Activated naive CD8-positive, alpha-beta T cell treated with anti-CD3 and anti-CD28 coated beads for 36 hours (primary cell): Measurements from ENCODE around the gene STAB2. TPM values are rescaled to one million over a fixed set of nuclear protein-coding genes. Genes with fewer than 3 reads are reported as not detected.

Source experiments
- DNase-seq: peaks from one replicate; pipeline ENCODE4 v3.0.0; 2021
- H3K27ac Mint-ChIP-seq: one replicate; pipeline ENCODE4 v1.8.0; 2022; ENCODE audit warnings: mild to moderate bottlenecking, moderate library complexity, mixed read lengths
- H3K27me3 Mint-ChIP-seq: one replicate; pipeline ENCODE4 v1.8.0; 2022; ENCODE audit warnings: mild to moderate bottlenecking, mixed read lengths
- H3K36me3 Mint-ChIP-seq: one replicate; pipeline ENCODE4 v1.8.0; 2021; ENCODE audit warnings: mild to moderate bottlenecking, mixed read lengths
- H3K4me1 Mint-ChIP-seq: one replicate; pipeline ENCODE4 v1.8.0; 2021; ENCODE audit warnings: mixed read lengths
- H3K4me3 Mint-ChIP-seq: one replicate; pipeline ENCODE4 v1.8.0; 2022; ENCODE audit warnings: mild to moderate bottlenecking, moderate library complexity, mixed read lengths
- H3K9me3 Mint-ChIP-seq: one replicate; pipeline ENCODE4 v1.8.0; 2022; ENCODE audit warnings: mixed read lengths
- total RNA-seq, 2 experiments: library from RNA; stranded (reverse); gene quantifications; one replicate each; pipeline ENCODE4 v1.2.3, GENCODE V29; 2021

STAB2 gene
- total RNA-seq, 2 experiments from 2014 or later = not detected

- peaks cover 4% of the 10 kb centered on the region for H3K4me1 Mint-ChIP-seq
- no peaks in the 10 kb centered on the region for H3K27me3 Mint-ChIP-seq
- DNase-seq = no peak
- H3K9me3 Mint-ChIP-seq = no peaks in the 10 kb centered on the region
- H3K4me3 Mint-ChIP-seq = no peak overlapping the region
- H3K27ac Mint-ChIP-seq = no peak overlapping the region
- H3K36me3 Mint-ChIP-seq = peaks cover 17% of the 10 kb centered on the region
Observed at GRCh38 chr12:103813949-103814348, 226.9 kb downstream of the STAB2 start.

GRCh38 chr12:103814436-103814835 lies 227.4 kb downstream of the STAB2 start:
- Mint-ChIP-seq H3K9me3 (no peaks in the 10 kb centered on the region), H3K4me1 (peaks cover 6% of the 10 kb centered on the region), H3K4me3 (no peak overlapping the region), H3K27me3 (no peaks in the 10 kb centered on the region), H3K36me3 (peaks cover 14% of the 10 kb centered on the region), H3K27ac (no peak overlapping the region)
- DNase-seq = no peak

Other genes with a start within 250 kb of the STAB2 start
- under 1 TPM; 0.19 to 0.24 TPM for gene C12orf42, start 91.3 kb upstream of the STAB2 start, total RNA-seq